Measurements from ENCODE around the gene EXOSC1. TPM values are rescaled to one million over a fixed set of nuclear protein-coding genes. Genes with fewer than 3 reads are reported as not detected.

The EXOSC1 gene
- total and polyA plus RNA-seq, 4 donors = 11.2 to 25.9 (median 14.5) TPM

GRCh38 chr10:97490592-97490991, 44.8 kb upstream of the EXOSC1 start:
- H3K9ac ChIP-seq (ENCODE audit: low read depth in 1 of 2, low read length in 2 of 2) = no peak overlapping the region
- no peak for DNase-seq (ENCODE audit: low spot score)
- H3K36me3 ChIP-seq (ENCODE audit: control insufficient read depth in 4 of 4, insufficient read depth in 3 of 4, low read depth in 1 of 4, low read length in 3 of 4) = no peaks in the 10 kb centered on the region
- H3K4me3 ChIP-seq (ENCODE audit: low read depth in 1 of 3, low read length in 3 of 3) = no peak overlapping the region
- no peak overlapping the region for H3K27ac ChIP-seq (ENCODE audit: low read depth in 1 of 2, low read length in 2 of 2)
- peaks cover 0 to 6% (median 1%) of the 10 kb centered on the region in 4 donors for H3K4me1 ChIP-seq (ENCODE audit: control insufficient read depth in 4 of 4, insufficient read depth in 4 of 4, low read length in 3 of 4)
- no peak for TF ChIP-seq NR2F2 (IDR thresholded peaks at IDR 0.05)
- TF ChIP-seq, protein P1, sequence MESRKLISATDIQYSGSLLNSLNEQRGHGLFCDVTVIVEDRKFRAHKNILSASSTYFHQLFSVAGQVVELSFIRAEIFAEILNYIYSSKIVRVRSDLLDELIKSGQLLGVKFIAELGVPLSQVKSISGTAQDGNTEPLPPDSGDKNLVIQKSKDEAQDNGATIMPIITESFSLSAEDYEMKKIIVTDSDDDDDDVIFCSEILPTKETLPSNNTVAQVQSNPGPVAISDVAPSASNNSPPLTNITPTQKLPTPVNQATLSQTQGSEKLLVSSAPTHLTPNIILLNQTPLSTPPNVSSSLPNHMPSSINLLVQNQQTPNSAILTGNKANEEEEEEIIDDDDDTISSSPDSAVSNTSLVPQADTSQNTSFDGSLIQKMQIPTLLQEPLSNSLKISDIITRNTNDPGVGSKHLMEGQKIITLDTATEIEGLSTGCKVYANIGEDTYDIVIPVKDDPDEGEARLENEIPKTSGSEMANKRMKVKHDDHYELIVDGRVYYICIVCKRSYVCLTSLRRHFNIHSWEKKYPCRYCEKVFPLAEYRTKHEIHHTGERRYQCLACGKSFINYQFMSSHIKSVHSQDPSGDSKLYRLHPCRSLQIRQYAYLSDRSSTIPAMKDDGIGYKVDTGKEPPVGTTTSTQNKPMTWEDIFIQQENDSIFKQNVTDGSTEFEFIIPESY (IDR thresholded peaks at IDR 0.05) = no peak
- TF ChIP-seq CTCF (IDR thresholded peaks at IDR 0.05; ENCODE audit: low read depth, low read length, missing input control) = no peak
- no peak for TF ChIP-seq RXRA (IDR thresholded peaks at IDR 0.05)
- WGBS = 91% methylated on average over 2 of the region's 2 CpGs
- no peaks in the 10 kb centered on the region for H3K9me3 ChIP-seq (ENCODE audit: control insufficient read depth in 4 of 4, low read length in 3 of 4)
- no peaks in the 10 kb centered on the region for H3K27me3 ChIP-seq (ENCODE audit: control insufficient read depth in 4 of 4, insufficient read depth in 4 of 4, low read length in 3 of 4)

- WGBS = 80% methylated on average over 4 of the region's 4 CpGs
- TF ChIP-seq YY1 (IDR thresholded peaks at IDR 0.05) (no peak), FOXA2 (IDR thresholded peaks at IDR 0.05) (no peak), CTCF (IDR thresholded peaks at IDR 0.05; ENCODE audit: low read depth, low read length, missing input control) (no peak), RAD21 (IDR thresholded peaks at IDR 0.05) (no peak), HNF4G (IDR thresholded peaks at IDR 0.05) (no peak), HNF4A (conservative IDR thresholded peaks at IDR 0.05) (no peak), RXRA (IDR thresholded peaks at IDR 0.05) (no peak), GABPA (IDR thresholded peaks at IDR 0.05 in 1 of 2, conservative IDR thresholded peaks at IDR 0.05 in 1 of 2) (no peak), EGR1 (IDR thresholded peaks at IDR 0.05; ENCODE audit: low read depth in 2 of 2) (no peak), JUND (IDR thresholded peaks at IDR 0.05) (no peak), NR2F2 (IDR thresholded peaks at IDR 0.05) (no peak), TAF1 (conservative IDR thresholded peaks at IDR 0.05) (no peak), SP1 (IDR thresholded peaks at IDR 0.05) (no peak), FOXA1 (IDR thresholded peaks at IDR 0.05) (no peak)
- TF ChIP-seq, protein P2, sequence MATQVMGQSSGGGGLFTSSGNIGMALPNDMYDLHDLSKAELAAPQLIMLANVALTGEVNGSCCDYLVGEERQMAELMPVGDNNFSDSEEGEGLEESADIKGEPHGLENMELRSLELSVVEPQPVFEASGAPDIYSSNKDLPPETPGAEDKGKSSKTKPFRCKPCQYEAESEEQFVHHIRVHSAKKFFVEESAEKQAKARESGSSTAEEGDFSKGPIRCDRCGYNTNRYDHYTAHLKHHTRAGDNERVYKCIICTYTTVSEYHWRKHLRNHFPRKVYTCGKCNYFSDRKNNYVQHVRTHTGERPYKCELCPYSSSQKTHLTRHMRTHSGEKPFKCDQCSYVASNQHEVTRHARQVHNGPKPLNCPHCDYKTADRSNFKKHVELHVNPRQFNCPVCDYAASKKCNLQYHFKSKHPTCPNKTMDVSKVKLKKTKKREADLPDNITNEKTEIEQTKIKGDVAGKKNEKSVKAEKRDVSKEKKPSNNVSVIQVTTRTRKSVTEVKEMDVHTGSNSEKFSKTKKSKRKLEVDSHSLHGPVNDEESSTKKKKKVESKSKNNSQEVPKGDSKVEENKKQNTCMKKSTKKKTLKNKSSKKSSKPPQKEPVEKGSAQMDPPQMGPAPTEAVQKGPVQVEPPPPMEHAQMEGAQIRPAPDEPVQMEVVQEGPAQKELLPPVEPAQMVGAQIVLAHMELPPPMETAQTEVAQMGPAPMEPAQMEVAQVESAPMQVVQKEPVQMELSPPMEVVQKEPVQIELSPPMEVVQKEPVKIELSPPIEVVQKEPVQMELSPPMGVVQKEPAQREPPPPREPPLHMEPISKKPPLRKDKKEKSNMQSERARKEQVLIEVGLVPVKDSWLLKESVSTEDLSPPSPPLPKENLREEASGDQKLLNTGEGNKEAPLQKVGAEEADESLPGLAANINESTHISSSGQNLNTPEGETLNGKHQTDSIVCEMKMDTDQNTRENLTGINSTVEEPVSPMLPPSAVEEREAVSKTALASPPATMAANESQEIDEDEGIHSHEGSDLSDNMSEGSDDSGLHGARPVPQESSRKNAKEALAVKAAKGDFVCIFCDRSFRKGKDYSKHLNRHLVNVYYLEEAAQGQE (IDR thresholded peaks at IDR 0.05) = no peak
- TF ChIP-seq, protein P1 (IDR thresholded peaks at IDR 0.05) = no peak
- DNase-seq (ENCODE audit: low spot score) = no peak
Observed at GRCh38 chr10:97485647-97486281, 40.0 kb upstream of the EXOSC1 start.

More at GRCh38 chr10:97485647-97486281, 40.0 kb upstream of the EXOSC1 start:
- no peak overlapping the region for H3K27ac ChIP-seq (ENCODE audit: low read depth in 1 of 2, low read length in 2 of 2)
- no peaks in the 10 kb centered on the region for H3K27me3 ChIP-seq (ENCODE audit: control insufficient read depth in 4 of 4, insufficient read depth in 4 of 4, low read length in 3 of 4)
- peaks cover 0 to 7% (median 4%) of the 10 kb centered on the region in 4 donors for H3K36me3 ChIP-seq (ENCODE audit: control insufficient read depth in 4 of 4, insufficient read depth in 3 of 4, low read depth in 1 of 4, low read length in 3 of 4)
- H3K4me3 ChIP-seq (ENCODE audit: low read depth in 1 of 3, low read length in 3 of 3) = no peak overlapping the region
- H3K9ac ChIP-seq (ENCODE audit: low read depth in 1 of 2, low read length in 2 of 2) = no peak overlapping the region
- no peaks in the 10 kb centered on the region for H3K9me3 ChIP-seq (ENCODE audit: control insufficient read depth in 4 of 4, low read length in 3 of 4)
- peaks cover 0 to 6% (median 2%) of the 10 kb centered on the region in 4 donors for H3K4me1 ChIP-seq (ENCODE audit: control insufficient read depth in 4 of 4, insufficient read depth in 4 of 4, low read length in 3 of 4)

Data from liver (tissue), 9 donors.